Fibroblast of lung (primary cell): ENCODE data around the gene MMP11. TPM values are rescaled to one million over a fixed set of nuclear protein-coding genes. Genes with fewer than 3 reads are reported as not detected.
A peak's percentile ranks its signal among the peaks of the same experiment; 100 is the strongest.
"Not testable (repeated sequence)": the region's sequence is repeated elsewhere in the genome, so short reads cannot be mapped to it uniquely, and the experiment has no call there.

ENCODE experiments used
- DNase-seq, 2 donors: peaks; one replicate each; pipeline versions ENCODE4 v3.0.0 to v3.0.0-alpha.2; 2010; ENCODE audit warnings: low read depth in 2 of 2
- H2AFZ ChIP-seq: 2 replicates; pipeline ENCODE4 v1.5.1; 2012; ENCODE audit warnings: low read length, control low read depth, inconsistent platforms
- H3K27ac ChIP-seq: 2 replicates; pipeline ENCODE4 v1.5.1; 2011; ENCODE audit warnings: low read length, control low read depth; ENCODE audit not compliant: insufficient read depth
- H3K27me3 ChIP-seq: 2 replicates; pipeline ENCODE4 v1.5.1; 2011; ENCODE audit warnings: mild to moderate bottlenecking, low read length; ENCODE audit not compliant: control insufficient read depth, insufficient read depth
- H3K36me3 ChIP-seq: 2 replicates; pipeline ENCODE4 v1.5.1; 2011; ENCODE audit warnings: low read length; ENCODE audit not compliant: control insufficient read depth, insufficient read depth
- H3K4me1 ChIP-seq: 2 replicates; pipeline ENCODE4 v1.5.1; 2011; ENCODE audit warnings: low read length; ENCODE audit not compliant: control insufficient read depth, insufficient read depth; ENCODE audit errors: extremely low read depth
- H3K4me2 ChIP-seq: 2 replicates; pipeline ENCODE4 v1.5.1; 2011; ENCODE audit warnings: low read length, control low read depth; ENCODE audit not compliant: insufficient read depth; ENCODE audit errors: extremely low read depth
- H3K4me3 ChIP-seq, 4 experiments: fragments of 200-600 bp in 1 of 4; sonication (generic) in 1 of 4; replicated peaks in 1 of 4; 2 replicates each; pipeline ENCODE4 v1.5.1; 2011 to 2016; ENCODE audit warnings: low read length in 4 of 4, low read depth in 3 of 4, mild to moderate bottlenecking in 3 of 4, control low read depth in 2 of 4, inconsistent platforms in 1 of 4, mixed read lengths in 1 of 4; ENCODE audit not compliant: insufficient read depth in 1 of 4; ENCODE audit errors: control extremely low read depth in 1 of 4
- H3K79me2 ChIP-seq: 2 replicates; pipeline ENCODE4 v1.5.1; 2012; ENCODE audit warnings: mild to moderate bottlenecking, low read length, inconsistent platforms; ENCODE audit not compliant: control insufficient read depth, insufficient read depth
- H3K9ac ChIP-seq: 2 replicates; pipeline ENCODE4 v1.5.1; 2011; ENCODE audit warnings: mild to moderate bottlenecking, low read length, control low read depth; ENCODE audit not compliant: insufficient read depth
- H3K9me3 ChIP-seq: 2 replicates; pipeline ENCODE4 v1.5.1; 2012; ENCODE audit warnings: low read depth, low read length; ENCODE audit not compliant: control insufficient read depth, insufficient read depth
- H4K20me1 ChIP-seq: 2 replicates; pipeline ENCODE4 v1.5.1; 2011; ENCODE audit warnings: low read length; ENCODE audit not compliant: control insufficient read depth, insufficient read depth; ENCODE audit errors: extremely low read depth
- EZH2 ChIP-seq: IDR thresholded peaks from 2 replicates; pipeline ENCODE4 v1.5.1; 2012; ENCODE audit warnings: low read length, control low read depth, mild to moderate bottlenecking; ENCODE audit errors: missing control alignments
- polyA minus RNA-seq: library from RNA; depleted of rRNA, polyadenylated mRNA; stranded (reverse); fragments of >200 nt; gene quantifications from 2 replicates; pipeline ENCODE4 v1.2.3, GENCODE V29; 2011; ENCODE audit warnings: low replicate concordance
- polyA plus RNA-seq, 2 donors: library from polyadenylated mRNA; depleted of rRNA in 1 of 2; stranded (reverse) in 1 of 2; unstranded in 1 of 2; fragments of >200 nt; gene quantifications; 2 replicates each; pipeline ENCODE4 v1.2.1, GENCODE V29; 2011 to 2012; ENCODE audit warnings: missing spikeins in 1 of 2
- total RNA-seq: library from RNA; depleted of rRNA; stranded (reverse); fragments of >200 nt; gene quantifications from 2 replicates; pipeline ENCODE4 v1.2.1, GENCODE V29; 2014
- TF ChIP-seq, protein P1 (sequence below), 2 donors: IDR thresholded peaks in 1 of 2; conservative IDR thresholded peaks in 1 of 2; 1 replicate in 1 of 2; 2 replicates in 1 of 2; pipeline ENCODE4 v1.5.1; 2011 to 2012; ENCODE audit warnings: low read length in 2 of 2, control low read depth in 1 of 2, inconsistent platforms in 1 of 2, low read depth in 1 of 2, mild to moderate bottlenecking in 1 of 2

Gene MMP11, protein sequence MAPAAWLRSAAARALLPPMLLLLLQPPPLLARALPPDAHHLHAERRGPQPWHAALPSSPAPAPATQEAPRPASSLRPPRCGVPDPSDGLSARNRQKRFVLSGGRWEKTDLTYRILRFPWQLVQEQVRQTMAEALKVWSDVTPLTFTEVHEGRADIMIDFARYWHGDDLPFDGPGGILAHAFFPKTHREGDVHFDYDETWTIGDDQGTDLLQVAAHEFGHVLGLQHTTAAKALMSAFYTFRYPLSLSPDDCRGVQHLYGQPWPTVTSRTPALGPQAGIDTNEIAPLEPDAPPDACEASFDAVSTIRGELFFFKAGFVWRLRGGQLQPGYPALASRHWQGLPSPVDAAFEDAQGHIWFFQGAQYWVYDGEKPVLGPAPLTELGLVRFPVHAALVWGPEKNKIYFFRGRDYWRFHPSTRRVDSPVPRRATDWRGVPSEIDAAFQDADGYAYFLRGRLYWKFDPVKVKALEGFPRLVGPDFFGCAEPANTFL
- total RNA-seq (8.8 and 11.3 TPM in 2 replicates), polyA plus RNA-seq (4.5 and 8.3 TPM in 2 replicates), polyA minus RNA-seq (13.4 and 25.6 TPM in 2 replicates)
- 3.5 and 8.0 TPM in 2 replicates for polyA plus RNA-seq (2012)

DNA sequence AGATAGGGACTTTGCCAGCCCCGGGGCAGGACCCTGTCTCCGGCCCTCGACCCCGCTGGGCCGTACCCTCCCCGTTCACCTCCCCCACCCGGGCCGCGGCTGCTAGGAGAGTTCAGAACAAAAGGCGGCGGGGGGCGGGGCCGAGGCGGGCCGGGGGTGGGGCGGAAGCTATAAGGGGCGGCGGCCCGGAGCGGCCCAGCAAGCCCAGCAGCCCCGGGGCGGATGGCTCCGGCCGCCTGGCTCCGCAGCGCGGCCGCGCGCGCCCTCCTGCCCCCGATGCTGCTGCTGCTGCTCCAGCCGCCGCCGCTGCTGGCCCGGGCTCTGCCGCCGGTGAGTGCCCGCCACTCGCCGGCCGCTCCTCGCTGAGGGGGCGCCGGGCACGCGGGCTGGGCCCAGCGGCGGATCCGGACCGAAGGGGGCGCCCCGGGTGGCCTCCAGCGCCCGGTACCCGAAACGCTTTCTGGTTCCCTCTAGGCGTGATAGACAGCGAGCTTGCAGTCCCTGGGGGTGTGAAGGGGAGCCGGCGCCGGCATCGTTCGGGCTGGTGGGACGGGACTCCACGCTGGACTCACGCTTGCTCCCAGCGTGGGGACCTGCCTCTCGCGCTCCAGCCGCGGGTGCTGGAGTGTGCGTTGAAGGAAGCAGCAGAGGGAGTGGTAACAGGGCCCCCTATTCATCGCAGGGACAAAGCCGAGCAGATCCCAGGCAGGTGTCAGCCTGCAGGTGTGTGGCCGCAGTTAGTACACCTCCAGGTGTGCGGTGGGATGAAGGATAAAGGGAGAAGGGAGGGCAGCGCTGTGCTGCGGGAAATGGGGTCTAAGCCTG, at the start of gene MMP11:
TSS of gene MMP11 (plus strand) at position 201 of the 825 bp plus-strand sequence. CDS start at position 223, 22 bp downstream.
- Histone ChIP-seq H3K36me3 (no peaks in the 10 kb centered on the region), H3K4me1 (peaks cover 12% of the 10 kb centered on the region), H3K9me3 (no peaks in the 10 kb centered on the region), H3K79me2 (no peaks in the 10 kb centered on the region), H3K27me3 (no peaks in the 10 kb centered on the region), H2AFZ (peak within 1 kb of the TSS; percentile 40), H3K4me3 (peak within 1 kb of the TSS; percentile 27 to 55 (median 41)), H3K9ac (peak within 1 kb of the TSS; percentile 31), H4K20me1 (no peaks in the 10 kb centered on the region), H3K4me2 (peak within 1 kb of the TSS; percentile 70), H3K27ac (no peak within 1 kb of the TSS)
- TF ChIP-seq, protein P1, sequence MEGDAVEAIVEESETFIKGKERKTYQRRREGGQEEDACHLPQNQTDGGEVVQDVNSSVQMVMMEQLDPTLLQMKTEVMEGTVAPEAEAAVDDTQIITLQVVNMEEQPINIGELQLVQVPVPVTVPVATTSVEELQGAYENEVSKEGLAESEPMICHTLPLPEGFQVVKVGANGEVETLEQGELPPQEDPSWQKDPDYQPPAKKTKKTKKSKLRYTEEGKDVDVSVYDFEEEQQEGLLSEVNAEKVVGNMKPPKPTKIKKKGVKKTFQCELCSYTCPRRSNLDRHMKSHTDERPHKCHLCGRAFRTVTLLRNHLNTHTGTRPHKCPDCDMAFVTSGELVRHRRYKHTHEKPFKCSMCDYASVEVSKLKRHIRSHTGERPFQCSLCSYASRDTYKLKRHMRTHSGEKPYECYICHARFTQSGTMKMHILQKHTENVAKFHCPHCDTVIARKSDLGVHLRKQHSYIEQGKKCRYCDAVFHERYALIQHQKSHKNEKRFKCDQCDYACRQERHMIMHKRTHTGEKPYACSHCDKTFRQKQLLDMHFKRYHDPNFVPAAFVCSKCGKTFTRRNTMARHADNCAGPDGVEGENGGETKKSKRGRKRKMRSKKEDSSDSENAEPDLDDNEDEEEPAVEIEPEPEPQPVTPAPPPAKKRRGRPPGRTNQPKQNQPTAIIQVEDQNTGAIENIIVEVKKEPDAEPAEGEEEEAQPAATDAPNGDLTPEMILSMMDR (conservative IDR thresholded peaks at IDR 0.05 in 1 of 2, IDR thresholded peaks at IDR 0.05 in 1 of 2; ENCODE audit: low read depth in 1 of 2, low read length in 2 of 2) = no peak
- TF ChIP-seq EZH2 = peak; percentile 26
- peak in 1 of 2 donors; percentile 37 for DNase-seq

DNA sequence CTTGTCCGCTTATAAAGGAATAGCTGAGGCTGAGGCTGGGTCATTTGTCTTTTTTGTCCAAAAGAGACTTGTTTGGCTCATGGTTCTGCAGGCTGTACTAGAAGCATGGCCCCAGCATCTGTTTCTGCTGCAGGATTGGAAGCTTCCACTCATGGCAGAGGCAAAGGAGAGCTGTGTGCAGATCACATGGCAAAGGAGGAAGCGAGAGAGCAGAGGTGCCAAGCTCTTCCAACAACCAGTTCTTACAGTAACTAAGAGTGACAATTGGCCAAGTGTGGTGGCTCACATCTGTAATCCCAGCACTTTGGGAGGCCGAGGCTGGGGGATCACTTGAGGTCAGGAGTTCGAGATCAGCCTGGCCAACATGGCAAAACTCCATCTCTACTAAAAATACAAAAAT, 44.5 kb upstream of the MMP11 start:
- not testable (repeated sequence) for H3K27me3 ChIP-seq, H3K4me1 ChIP-seq, H3K36me3 ChIP-seq, DNase-seq, H3K79me2 ChIP-seq, H3K9ac ChIP-seq, H2AFZ ChIP-seq, H4K20me1 ChIP-seq, H3K27ac ChIP-seq, H3K9me3 ChIP-seq, H3K4me3 ChIP-seq, H3K4me2 ChIP-seq

DNA sequence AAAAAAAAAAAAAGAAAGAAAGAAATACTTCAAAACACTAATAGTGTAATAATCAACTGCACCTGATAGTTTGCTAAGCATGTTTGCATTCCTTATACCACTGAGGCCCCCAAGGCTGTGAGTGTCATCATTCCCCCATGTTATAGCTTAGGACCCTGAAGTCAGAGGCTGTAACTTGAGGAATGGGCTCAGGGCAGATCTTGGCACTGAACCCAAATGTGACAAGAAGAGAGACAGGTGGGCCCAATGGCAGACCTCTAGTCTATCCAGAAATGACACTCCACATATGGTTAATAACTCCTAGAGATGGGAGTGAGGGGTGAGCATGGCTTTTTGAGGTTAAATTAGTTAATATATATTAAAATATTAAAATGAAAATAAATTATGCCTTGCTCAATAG, 35.0 kb upstream of the MMP11 start:
- Histone ChIP-seq H2AFZ (no peak overlapping the region), H4K20me1 (no peaks in the 10 kb centered on the region), H3K27ac (no peak overlapping the region), H3K4me2 (no peak overlapping the region), H3K27me3 (no peaks in the 10 kb centered on the region), H3K79me2 (no peaks in the 10 kb centered on the region), H3K4me3 (no peak overlapping the region), H3K9ac (no peak overlapping the region), H3K4me1 (no peaks in the 10 kb centered on the region), H3K36me3 (peaks cover 1% of the 10 kb centered on the region), H3K9me3 (no peaks in the 10 kb centered on the region)
- no peak for DNase-seq
- TF ChIP-seq, protein P1 (conservative IDR thresholded peaks at IDR 0.05 in 1 of 2, IDR thresholded peaks at IDR 0.05 in 1 of 2; ENCODE audit: low read depth in 1 of 2, low read length in 2 of 2) = no peak
- no peak for TF ChIP-seq EZH2
